Measurements from ENCODE around the gene TAS2R38.
"Not testable (repeated sequence)": the region's sequence is repeated elsewhere in the genome, so short reads cannot be mapped to it uniquely, and the experiment has no call there.

TAS2R38 gene

DNA sequence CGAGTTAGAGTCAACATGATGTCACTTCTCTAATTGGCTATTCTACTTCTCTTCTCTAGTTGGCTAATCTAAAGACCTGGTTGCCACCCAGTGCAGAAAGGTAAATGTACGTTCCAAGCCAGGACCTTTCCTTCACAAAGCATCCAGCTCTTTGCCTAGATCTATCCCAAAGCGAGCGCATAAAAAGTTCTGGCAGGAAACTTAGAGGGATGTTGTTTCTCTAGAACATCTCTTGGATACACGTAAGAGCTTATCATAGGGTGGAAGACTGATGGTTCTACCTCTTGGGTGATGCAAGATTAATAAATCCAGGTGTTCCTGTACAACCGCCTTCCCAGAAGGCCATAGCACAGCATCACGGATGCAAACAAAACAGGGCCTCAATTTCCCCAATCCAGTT is at the start of gene TAS2R38:
Gene TAS2R38 (minus strand): TSS at position 101 of the 400 bp plus-strand sequence. CDS start 84 bp downstream, at position 17.
- DNase-seq (ENCODE audit: low read depth) = no peak

DNA sequence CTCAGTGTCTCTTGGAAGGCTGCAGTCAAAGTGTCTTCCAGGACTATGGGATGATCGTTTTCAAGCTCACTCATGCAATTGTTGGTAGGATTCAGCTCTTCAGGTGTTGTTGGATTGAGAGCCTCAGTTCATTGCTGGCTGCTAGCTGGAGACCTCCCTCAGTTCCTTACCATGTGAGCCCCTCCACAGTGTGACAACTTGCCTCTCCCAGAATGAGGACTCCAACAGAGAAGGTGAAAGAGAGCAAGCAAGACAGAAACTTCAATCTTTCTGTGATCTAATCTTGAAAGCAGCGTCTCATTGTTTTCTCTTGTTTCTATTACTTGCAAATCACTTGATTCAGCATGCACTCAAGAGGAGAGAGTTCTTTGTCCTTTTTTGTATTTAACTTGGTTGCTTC is 44.6 kb upstream of the TAS2R38 start:
- no peak for DNase-seq (ENCODE audit: low read depth)

DNA sequence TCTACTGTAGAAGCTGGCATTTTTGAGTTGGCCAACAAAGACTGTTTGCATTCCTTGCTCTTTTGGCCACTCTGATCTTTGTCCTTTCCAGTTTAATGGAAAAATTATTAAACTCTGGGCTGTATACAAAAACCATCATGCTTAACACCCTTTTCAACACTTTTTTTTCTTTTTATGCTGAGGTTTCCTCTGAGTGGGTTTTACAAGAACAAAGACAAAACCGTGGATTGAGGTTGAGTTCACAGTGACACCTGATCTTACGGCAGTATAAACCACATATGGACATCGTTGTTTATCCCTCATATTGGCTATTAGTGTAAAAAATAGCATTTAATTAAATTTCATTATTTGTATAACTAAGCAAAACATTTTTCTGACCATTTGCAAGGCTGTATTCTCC is 43.9 kb upstream of the TAS2R38 start:
- DNase-seq (ENCODE audit: low read depth) = no peak

DNA sequence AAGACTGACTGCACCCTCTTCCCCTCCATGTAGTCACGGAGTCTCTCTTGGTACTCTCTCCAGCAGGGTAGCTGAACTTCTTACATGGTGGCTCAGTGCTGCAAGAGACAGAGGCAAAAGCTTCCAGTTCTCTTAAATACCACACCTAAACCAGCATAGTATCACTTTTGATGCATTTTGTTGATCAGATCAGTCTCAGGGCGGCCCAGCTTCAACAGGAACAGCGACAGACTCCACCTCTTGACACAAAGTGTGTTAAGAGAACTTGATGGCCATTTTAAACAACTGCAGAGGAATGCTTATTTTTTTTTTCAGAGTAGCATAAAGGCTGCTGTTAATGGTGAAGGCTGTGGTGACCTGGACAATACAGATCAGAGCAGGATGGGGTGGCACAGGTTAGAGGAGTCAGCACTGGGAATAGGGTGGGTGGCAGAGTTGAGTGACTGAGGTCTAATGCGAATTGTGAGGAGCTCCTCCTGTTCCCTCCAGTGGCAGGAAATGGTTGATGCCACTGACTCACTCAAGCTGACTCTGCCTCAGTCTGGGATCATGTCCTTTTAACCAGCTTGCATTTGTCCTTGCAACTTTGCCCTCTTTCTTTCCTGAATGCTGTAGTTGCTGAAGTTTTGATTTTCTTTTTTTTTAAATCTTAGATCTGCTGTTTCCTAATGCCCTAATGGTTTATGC is 39.4 kb upstream of the TAS2R38 start:
- no peak for DNase-seq (ENCODE audit: low read depth)

DNA sequence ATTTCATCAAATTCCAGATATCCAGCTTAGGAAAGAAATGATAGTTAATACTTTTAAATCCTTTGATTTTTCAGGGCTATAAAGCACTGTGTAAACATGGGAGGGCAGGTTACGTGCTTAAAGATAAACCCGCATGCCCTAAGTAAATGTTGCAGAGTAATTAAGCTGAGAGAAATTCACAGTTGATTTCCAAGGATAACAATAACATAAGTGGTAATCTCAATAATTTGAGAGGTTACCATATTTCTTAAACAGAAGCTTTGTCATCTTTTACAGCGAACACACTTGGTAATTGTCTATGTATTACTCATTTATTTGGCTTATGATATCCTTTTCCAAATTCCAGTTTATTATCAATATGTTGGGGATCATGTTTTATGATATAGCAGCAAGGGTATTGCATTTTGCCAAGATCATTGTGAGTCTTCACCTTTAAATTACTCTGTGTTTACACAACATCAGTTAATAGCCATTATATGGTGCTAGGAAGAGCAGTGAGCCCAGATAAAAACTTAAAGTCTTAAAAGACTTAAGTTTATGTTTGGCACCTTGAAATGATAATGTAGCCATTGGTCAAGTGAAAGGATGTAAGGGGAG is 37.5 kb upstream of the TAS2R38 start:
- no peak for DNase-seq (ENCODE audit: low read depth)

DNA sequence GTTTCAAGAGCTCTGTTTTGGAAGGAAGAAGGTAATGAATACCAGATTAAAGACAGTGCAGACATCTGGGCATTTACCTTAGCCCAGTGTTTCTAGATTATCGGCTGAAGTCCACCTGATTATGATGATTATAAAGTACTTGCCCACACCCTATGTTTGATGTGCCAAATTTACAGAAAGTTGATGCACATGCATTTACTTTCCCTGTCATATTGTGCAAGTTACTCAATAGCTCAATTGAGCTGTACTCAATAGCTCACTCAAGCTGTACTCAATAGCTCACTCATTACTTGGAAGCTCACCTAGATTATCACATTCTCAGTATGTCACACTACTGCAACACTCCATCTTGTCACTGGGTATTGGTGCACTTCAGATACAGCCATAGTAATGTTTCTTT is 35.6 kb upstream of the TAS2R38 start:
- no peak for DNase-seq (ENCODE audit: low read depth)

DNA sequence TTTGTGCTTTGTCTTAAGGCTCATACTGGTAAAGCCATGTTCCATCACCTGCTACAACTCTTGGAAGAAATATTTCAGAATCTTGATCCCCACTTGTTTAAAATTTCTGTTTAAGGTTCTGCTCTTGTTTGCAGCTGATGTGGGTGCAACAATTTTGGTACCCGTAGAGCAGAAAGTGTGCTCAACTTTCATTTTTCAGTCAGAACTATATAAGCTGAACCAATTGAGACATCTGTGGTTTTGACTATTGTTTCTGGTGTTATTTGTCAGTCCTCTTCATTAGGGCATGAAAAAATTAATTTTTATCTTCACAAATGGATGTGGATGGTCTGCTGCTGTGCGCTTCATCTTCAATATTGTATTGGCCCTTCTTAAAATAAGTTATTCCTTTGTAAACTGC is 33.0 kb upstream of the TAS2R38 start:
- DNase-seq (ENCODE audit: low read depth) = no peak

DNA sequence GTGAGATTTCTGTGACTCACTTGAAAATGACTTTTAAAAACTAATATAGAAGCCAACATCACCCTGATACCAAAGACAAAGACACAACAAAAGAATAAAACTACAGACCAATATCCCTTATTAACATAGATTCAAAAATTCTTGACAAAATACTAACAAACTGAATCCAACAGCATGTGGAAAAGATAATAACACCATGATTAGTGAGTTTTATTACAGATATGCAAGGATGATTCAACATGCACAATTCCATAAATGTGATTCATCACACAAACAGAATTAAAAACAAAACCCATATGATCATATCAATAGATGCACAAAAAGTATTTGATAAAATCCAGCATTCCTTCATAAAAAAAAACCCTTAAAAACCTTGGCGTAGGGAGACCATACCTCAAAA is 28.6 kb upstream of the TAS2R38 start:
- no peak for DNase-seq (ENCODE audit: low read depth)

DNA sequence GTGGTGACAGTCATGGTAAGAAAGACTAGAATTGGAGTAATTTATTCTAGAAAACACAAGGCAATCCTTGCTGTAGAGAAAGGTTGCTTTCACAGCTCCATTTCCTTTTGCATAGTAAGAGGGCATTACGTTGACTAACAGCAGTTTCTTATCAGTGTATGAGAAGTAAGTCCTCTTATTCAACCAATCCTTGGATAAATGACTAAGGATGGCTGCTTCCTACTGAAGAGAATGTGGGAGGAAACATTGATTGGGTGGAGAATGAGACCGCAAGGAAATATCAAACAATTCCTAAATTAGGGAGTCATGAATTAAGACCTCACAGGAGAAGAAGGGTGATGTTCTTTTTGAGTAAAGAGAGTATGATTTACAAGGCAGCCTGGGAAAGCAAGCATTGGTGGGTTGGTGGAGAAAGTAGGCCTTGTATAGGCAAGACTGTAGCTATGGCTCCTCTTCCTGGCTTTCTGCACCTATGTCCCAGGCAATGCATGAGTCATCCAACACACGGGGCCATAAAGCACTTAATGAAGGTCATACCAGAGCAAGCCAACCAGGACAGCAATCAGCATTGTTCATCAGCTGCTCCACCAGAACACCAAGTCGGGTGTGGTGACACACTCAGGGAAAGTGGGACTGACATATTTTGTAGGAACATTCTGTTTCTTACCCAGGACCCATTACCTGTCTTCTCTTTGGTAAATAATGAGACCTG is 27.7 kb upstream of the TAS2R38 start:
- DNase-seq (ENCODE audit: low read depth) = no peak

DNA sequence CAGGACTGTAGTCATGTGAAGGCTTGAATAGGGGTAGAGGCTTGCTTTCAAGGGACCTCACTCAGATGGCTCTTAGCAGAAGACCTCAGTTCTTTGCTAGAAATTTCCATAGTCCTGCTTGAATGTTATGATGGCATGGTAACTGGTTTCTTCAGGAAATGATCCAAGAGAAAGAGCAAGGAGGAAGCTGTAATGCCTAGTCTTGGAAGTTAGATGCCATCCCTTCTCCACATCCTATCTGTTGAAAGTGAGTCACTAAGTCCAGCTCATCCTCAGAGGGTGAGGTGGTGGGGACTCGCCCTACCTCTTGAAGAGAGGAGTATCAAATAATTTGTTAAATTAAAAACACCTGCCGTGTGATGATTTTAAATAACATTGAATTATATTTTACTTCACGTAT is 26.7 kb upstream of the TAS2R38 start:
- no peak for DNase-seq (ENCODE audit: low read depth)

DNA sequence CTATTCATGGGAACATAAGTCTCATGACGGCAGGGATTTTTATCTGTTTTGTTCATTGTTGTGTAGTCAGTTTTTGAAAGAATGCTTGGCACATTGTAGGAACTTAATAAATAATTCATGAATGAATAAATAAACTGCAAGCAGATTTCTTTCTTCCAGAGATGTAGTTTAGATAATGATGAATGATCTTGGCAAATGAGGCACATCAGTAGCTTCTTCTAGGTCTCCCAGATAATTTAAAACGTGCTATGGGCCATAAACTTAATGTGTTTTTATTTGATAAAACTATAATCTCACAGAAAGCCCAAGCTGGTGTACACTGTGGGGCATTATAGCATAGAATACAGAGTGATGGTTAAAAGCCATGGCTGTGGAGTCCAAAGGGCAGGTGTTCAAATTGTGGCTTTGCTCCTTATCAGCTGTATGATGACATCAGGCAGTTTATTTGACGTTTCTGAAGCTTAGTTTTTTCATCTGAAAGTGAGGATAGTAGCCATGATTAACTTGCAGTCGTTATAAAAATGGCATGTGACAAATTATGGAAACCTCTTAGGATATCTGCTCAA is 25.6 kb upstream of the TAS2R38 start:
- no peak for DNase-seq (ENCODE audit: low read depth)

DNA sequence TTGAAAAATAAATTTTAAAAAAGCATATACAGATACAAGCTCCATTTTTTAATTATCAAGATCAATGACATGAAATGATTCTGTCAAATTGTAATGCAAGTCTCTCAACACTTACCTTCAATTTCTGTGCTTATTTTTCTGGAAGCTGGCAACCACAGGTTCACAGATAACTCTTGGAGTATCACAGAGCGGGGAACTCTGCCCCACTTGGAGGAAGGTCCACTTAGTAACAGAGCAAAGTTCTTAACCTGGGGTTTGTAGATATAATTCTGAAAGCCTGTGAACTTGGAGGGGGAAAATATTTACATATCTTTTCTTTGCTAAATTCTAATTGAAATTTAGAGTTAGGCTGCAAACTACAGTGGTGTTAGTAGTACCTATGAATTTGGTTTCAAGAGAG is 19.8 kb upstream of the TAS2R38 start:
- no peak for DNase-seq (ENCODE audit: low read depth)

DNA sequence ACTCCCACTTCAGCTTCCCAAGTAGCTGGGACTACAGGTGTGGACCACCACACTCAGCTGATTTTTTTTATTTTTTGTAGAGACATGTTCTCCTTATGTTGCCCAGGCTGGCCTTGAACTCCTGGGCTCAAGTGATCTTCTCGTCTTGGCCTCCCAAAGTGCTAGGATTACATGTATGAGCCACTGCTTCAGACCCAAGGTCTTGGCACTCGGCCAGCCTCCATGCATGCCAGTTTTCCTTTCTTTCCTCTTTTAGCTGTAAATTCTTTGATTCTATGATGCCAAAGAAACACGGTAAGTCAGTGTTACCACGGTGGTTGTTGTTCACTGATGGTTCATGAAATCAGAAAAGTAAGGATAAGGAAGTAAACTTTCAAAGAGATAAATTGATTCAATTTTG is 19.1 kb upstream of the TAS2R38 start:
- DNase-seq (ENCODE audit: low read depth) = no peak

DNA sequence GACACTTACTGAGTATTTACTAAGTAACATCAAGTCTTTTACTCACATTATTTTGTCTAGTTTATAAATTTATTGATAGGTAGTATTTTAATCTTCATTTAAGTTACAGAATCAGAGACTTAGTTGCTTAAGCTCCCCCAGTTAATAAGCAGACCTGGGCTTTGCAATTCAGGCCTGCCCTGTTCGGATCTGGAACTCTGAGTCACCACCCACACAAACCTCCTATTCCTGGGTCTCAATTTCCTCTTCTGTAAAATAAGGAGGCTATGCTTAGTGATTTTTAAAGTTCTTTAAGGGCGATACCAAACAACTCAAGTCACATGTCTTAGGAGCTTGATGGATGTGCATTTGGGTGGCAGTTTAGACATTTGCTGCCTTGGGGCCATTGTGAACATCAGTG is 18.6 kb upstream of the TAS2R38 start:
- DNase-seq (ENCODE audit: low read depth) = no peak

DNA sequence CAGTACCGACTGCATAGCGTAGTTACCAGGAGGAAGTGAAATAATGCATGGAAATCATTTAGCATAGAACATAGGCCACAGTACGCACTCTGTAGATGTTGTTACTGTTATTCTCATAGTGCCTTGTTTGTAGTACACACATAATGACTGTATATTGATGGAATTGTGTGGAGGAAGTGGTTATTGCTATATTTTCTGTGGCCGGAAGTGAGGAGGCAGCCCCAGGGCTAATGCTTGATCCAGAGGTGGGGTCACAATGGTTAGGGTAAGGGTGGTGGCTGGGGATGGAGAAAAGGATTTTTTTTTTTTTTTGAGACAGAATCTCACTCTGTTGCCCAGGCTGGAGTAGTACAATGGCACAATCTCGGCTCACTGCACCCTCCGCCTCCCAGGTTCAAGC is 17.6 kb upstream of the TAS2R38 start:
- no peak for DNase-seq (ENCODE audit: low read depth)

DNA sequence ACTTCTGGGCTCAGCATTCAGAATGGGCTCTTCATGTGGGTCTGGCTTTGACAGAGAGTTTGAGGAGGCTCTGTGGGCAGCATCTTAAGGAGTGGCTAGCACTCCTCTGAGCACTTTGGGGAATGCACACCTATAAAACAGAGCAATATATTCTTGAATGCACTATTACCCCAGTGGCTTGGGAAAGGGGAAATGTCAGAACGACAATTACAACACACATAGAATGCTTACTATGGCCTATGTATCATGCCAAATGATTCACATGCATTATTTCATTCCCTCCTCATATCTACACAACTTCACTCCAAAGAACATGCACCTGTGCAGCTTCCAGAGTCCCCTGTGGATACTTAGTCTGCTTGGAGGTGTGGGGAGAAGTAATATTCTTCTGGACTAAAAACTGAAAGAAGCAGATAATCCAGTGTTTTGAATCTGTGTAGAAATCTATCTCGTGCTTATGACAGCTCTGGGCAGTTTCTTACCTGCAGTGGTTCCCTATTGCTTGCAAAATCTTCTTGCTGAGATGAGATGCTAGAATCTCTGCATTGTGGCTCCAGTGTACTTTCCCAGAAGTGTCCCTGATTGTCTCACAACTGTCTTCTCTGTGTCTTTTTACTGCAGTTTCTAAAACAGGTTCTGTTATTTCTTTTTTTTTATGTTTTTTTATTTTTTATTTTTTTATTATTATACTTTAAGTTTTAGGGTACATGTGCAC is 16.6 kb upstream of the TAS2R38 start:
- DNase-seq (ENCODE audit: low read depth) = no peak

DNA sequence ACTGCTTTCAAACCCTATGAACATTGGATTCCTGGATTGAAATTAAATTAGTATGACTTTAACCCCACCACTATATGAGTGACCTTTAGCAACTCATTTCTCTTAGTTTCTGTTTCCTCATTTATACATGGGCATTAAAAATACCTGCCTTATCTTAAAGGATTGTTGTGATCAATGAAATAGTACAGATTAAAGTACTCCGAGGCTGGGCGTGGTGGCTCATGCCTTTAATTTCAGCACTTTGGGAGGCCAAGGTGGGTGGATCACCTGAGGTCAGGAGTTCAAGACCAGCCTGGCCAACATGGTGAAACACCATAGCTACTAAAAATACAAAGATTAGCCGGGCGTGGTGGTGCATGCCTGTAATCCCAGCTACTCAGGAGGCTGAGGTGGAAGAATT is 14.2 kb upstream of the TAS2R38 start:
- DNase-seq (ENCODE audit: low read depth) = not testable (repeated sequence)

DNA sequence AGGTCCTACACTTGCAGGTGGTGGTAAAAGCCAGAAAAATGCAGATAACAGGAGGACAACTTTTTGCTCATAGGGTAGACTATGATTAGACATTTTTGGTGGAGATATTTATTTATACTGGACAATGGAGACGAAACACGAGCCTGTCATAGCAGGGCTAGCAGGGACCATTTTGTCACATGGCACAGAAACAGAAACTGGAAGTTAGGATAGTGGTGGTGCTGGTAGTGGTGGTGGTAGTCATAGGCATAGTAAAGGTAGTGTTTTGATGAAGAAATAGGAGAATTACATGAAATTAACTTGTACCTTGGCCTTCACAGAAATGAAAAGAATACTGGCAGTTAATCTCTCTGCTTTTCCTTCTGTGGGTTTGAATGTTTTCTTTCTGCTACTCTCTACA is 13.3 kb upstream of the TAS2R38 start:
- DNase-seq (ENCODE audit: low read depth) = no peak

DNA sequence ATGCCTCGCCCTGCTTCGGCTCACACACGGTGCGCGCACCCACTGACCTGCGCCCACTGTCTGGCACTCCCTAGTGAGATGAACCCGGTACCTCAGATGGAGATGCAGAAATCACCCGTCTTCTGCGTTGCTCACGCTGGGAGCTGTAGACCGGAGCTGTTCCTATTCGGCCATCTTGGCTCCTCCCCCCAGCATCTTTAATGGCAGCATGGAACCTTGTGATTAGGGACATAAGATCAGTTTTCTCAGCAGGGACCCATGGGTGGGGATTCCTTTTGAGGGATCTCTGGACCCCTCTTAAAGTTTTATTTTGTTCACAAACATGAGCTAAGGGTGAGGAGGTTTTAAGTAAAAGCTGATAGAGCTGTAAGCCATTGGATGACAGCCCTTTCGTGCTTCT is 12.4 kb upstream of the TAS2R38 start:
- DNase-seq (ENCODE audit: low read depth) = not testable (repeated sequence)

DNA sequence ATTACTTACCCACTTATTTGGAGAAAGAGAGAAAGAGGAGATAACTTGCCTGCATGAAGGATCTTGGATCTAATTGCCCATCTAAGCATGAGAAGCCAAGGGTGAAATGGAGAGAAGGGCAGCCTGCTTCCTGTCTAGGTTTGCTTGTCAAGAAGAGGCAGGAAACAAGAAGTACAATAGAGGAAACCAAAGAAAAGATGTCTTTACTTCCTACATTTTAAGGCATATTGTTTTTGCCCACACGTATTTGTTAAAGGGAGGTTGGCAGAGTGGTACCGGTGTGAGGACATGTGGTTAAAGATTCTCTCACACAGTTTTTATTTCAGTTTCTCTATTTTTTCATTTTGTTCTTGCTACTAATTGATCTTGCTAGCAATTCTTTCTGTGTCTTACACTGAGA is 6.0 kb upstream of the TAS2R38 start:
- no peak for DNase-seq (ENCODE audit: low read depth)

DNA sequence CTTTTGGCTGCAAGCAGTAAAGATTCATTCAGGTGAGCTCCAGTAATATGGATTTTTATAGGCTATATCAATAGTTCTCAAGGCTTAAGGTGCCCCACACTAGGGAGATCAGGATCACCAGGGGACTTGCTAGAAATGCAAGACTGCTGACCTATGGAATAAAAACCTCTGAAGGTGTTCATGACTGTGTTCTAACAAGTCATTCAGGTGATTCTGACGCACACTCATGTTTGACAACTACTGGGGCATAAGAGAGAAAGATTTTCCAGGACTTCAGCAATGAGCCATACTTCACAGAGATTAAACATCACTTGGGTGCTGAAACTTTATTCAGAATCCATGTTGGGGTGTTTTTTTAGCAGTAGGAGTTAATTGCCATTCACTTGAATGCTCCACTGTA is 4.8 kb upstream of the TAS2R38 start:
- DNase-seq (ENCODE audit: low read depth) = no peak

DNA sequence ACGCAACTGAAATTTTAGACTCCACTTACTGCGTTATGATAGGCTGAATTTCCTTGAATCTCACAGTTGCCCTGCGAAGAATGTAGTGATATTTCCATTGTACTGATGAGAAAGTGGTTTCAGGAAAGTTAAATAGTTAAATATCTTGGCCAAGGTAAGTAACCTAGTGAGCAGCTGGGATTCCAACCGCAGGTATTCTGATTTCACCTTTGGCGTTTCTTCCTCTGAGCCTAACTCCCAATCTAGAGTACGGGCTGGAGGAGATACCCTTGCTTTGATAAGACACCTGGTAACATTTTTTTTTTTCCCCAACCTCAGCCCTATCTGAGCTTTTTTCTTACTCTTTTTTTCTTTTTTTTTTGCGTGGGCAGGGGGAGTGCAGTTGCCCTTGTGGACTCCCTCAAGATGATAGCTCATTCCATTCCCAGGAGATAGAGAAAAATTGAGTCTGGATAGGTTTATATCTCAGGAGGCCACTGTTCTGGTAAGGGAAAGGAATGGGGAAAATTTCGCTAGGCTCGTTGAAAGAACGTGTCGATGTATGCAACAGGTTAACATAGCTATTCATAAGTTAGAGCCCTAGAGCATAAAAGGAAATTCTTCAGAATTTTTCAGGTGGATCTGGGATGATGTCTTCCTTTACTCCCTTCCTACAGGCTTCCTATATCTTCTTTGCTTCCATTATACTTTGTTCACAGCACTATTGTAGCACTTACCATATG is 3.1 kb upstream of the TAS2R38 start:
- no peak for DNase-seq (ENCODE audit: low read depth)

Measured in stimulated activated CD4-positive, alpha-beta T cell treated with anti-CD3 and anti-CD28 coated beads, Interleukin-2, amount 100 ng/mL, for 4 hours (primary cell).